Suprapubic skin (tissue), 3 donors: ENCODE data around the gene EBF4.

ENCODE experiments used
- CTCF ChIP-seq, 2 donors: fragments of 200-600 bp in 1 of 2; fragments of 450-650 bp in 1 of 2; sonication (generic) in 1 of 2; IDR thresholded peaks; one replicate each; pipeline ENCODE4 v1.5.1; 2016 to 2019; ENCODE audit warnings: antibody characterized with exemption in 2 of 2, mild to moderate bottlenecking in 1 of 2, moderate library complexity in 1 of 2
- EP300 ChIP-seq: sonication (generic); formaldehyde crosslinking; IDR thresholded peaks from one replicate; pipeline ENCODE4 v1.6.1; 2017; ENCODE audit warnings: antibody characterized with exemption

DNA sequence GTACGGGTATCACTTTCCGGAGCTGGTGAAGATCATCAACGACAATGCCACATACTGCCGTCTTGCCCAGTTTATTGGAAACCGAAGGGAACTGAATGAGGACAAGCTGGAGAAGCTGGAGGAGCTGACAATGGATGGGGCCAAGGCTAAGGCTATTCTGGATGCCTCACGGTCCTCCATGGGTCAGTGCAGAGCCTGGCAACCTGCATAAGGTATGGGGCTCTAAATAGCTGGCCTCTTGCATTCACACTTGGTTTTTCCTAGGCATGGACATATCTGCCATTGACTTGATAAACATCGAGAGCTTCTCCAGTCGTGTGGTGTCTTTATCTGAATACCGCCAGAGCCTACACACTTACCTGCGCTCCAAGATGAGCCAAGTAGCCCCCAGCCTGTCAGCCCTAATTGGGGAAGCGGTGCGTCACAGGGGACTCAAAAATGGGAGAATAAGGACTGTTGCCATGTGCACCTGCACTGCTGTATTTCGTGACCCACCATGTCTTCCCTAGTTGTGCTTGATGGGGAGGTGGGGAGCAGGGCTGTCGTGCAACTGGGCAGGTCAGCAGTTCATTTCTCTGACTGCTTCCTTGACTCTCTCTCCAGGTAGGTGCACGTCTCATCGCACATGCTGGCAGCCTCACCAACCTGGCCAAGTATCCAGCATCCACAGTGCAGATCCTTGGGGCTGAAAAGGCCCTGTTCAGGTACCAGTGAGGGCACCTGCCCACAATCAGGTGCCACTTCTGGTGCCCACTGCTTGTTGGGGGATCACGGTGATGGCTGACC lies 37.1 kb upstream of the EBF4 start:
- TF ChIP-seq EP300: no peak
- no peak for TF ChIP-seq CTCF (IDR thresholded peaks at IDR 0.05)
